ENCODE measurements around the gene RPL27. TPM values are rescaled to one million over a fixed set of nuclear protein-coding genes. Genes with fewer than 3 reads are reported as not detected.

The RPL27 gene
- total and polyA plus RNA-seq, 2 donors (not counting 3 experiments of a cell fraction or from before 2014, with no cell fraction given), result 1,014 to 2,467 TPM

DNA sequence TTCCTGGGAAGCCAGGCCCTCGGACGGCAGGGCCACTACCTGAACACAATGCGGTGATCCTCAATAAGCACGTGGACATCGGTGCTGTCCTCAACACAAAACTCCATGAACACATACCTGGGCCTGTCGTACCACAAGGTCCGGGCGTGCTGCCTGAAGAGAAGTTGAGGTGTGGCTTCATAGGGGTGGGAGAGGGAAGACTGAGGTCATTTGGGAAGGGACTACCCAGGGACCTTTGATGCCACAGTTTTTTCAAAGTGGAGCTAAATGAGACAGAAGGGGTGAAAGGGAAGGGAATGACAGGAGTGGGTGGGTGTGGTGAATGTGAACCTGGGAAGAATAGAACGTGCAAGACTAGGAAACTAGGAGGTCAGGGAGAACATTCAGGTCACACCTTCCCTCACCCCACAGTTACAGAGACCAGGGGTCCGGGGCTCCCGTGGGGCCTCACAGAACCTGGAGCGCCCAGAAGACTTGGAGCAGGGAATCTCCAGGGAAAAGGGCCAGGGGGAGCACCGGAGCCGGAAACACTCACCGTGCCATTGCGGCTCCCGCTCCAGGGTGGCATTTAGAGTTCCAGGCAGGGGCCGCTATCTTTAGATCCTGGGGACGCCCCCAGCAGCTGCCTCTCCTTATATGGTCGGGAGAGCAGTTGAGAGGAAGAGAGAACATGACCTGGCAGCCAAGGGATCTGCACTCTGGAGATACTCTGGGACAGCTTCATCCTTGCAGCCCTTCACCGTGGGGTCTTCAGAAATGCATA is 18.5 kb upstream of the RPL27 start, which contains the start of gene PTGES3L:
TSS of gene PTGES3L (minus strand) at position 570 of the 763 bp plus-strand sequence. CDS start at position 543, 27 bp downstream.
- Histone ChIP-seq H3K9me3 (replicated peaks; ENCODE audit: control insufficient read depth, insufficient read depth, low read length) (no peaks in the 10 kb centered on the region), H3K4me1 (ENCODE audit: control insufficient read depth, extremely low read depth, insufficient read depth, low read length) (peaks cover 17% of the 10 kb centered on the region), H3K79me2 (ENCODE audit: control insufficient read depth, insufficient read depth, low read length) (peaks cover 11% of the 10 kb centered on the region), H4K20me1 (replicated peaks; ENCODE audit: control insufficient read depth, extremely low read depth, insufficient read depth, low read length) (no peaks in the 10 kb centered on the region), H3K27ac (ENCODE audit: insufficient read depth, low read depth, low read length) (peak within 1 kb of the TSS; percentile 1), H3K36me3 (ENCODE audit: control insufficient read depth in 2 of 2, extremely low read depth in 1 of 2, insufficient read depth in 2 of 2, low read length in 2 of 2) (no peaks in the 10 kb centered on the region), H2AFZ (ENCODE audit: low read depth, low read length) (peak within 1 kb of the TSS; percentile 70), H3K27me3 (ENCODE audit: control insufficient read depth in 2 of 2, insufficient read depth in 2 of 2, low read length in 2 of 2) (no peaks in the 10 kb centered on the region), H3K4me3 (replicated peaks in 1 of 3; ENCODE audit: insufficient read depth in 1 of 3, low read depth in 1 of 3, low read length in 3 of 3) (peak within 1 kb of the TSS; percentile 10 to 88 (median 11)), H3K9ac (replicated peaks; ENCODE audit: extremely low read depth, insufficient read depth, low read length) (peak within 1 kb of the TSS; percentile 42), H3K4me2 (ENCODE audit: insufficient read depth, low read length) (peak within 1 kb of the TSS; percentile 59), H3K9me1 (replicated peaks; ENCODE audit: control insufficient read depth, extremely low read depth, insufficient read depth, low read length) (no peaks in the 10 kb centered on the region)
- intact Hi-C loops (cut with micrococcal nuclease), result loop anchor here (1.0 to 2.0 kb wide), 2 partner anchors 15 to 19 kb away; partner anchors contain the start of genes AARSD1 and RPL27
- ChIA-PET CTCF (interaction anchor here (2.2 kb wide), 1 partner anchor 18 kb away, joined by 15 read pairs; the partner anchor contains the start of gene RPL27), POLR2A (no interaction called here)
- no peak for FAIRE-seq
- TF ChIP-seq POLR2AphosphoS5 (IDR thresholded peaks at IDR 0.05; ENCODE audit: insufficient read depth, low read depth, low read length), result no peak
- TF ChIP-seq JUN (IDR thresholded peaks at IDR 0.05; ENCODE audit: borderline replicate concordance, insufficient read depth, insufficient read length, low read depth), result no peak
- TF ChIP-seq, protein P1, sequence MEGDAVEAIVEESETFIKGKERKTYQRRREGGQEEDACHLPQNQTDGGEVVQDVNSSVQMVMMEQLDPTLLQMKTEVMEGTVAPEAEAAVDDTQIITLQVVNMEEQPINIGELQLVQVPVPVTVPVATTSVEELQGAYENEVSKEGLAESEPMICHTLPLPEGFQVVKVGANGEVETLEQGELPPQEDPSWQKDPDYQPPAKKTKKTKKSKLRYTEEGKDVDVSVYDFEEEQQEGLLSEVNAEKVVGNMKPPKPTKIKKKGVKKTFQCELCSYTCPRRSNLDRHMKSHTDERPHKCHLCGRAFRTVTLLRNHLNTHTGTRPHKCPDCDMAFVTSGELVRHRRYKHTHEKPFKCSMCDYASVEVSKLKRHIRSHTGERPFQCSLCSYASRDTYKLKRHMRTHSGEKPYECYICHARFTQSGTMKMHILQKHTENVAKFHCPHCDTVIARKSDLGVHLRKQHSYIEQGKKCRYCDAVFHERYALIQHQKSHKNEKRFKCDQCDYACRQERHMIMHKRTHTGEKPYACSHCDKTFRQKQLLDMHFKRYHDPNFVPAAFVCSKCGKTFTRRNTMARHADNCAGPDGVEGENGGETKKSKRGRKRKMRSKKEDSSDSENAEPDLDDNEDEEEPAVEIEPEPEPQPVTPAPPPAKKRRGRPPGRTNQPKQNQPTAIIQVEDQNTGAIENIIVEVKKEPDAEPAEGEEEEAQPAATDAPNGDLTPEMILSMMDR (IDR thresholded peaks at IDR 0.05; ENCODE audit: extremely low read depth in 1 of 2, insufficient read depth in 1 of 2, low read depth in 1 of 2, low read length in 2 of 2), result no peak
- TF ChIP-seq, protein P2, sequence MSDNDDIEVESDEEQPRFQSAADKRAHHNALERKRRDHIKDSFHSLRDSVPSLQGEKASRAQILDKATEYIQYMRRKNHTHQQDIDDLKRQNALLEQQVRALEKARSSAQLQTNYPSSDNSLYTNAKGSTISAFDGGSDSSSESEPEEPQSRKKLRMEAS (IDR thresholded peaks at IDR 0.05; ENCODE audit: insufficient read depth, insufficient read length), result no peak
- no peak for TF ChIP-seq MYC (IDR thresholded peaks at IDR 0.05; ENCODE audit: low read depth, low read length)
- dilution Hi-C loops (cut with MboI; ENCODE audit: extremely low pct_ligation_motif_present, low sequenced_read_pairs), result no loop called here
- no TSS peak for BruUV-seq (replicated peaks)
- DNase-seq (ENCODE audit: low read depth, low spot score), result no peak

Data from endothelial cell of umbilical vein (primary cell).